ENCODE results near the gene E2F8. TPM values are rescaled to one million over a fixed set of nuclear protein-coding genes. Genes with fewer than 3 reads are reported as not detected.

E2F8 gene
- total RNA-seq, 2 donors from 2014 or later, result 10.5 to 12.2 TPM

- no peaks in the 10 kb centered on the region for H3K36me3 ChIP-seq (ENCODE audit: control insufficient read depth, insufficient read depth, low read length)
- H3K4me3 ChIP-seq (ENCODE audit: low read length), result no peak overlapping the region
- no peak overlapping the region for H3K27ac ChIP-seq (ENCODE audit: low read depth, low read length)
- peaks cover 50% of the 10 kb centered on the region for H3K27me3 Mint-ChIP-seq (ENCODE audit: insufficient read depth)
- no peaks in the 10 kb centered on the region for H3K4me1 Mint-ChIP-seq
- H3K4me1 ChIP-seq (ENCODE audit: control insufficient read depth, insufficient read depth, low read length), result no peaks in the 10 kb centered on the region
- TF ChIP-seq, protein P1, sequence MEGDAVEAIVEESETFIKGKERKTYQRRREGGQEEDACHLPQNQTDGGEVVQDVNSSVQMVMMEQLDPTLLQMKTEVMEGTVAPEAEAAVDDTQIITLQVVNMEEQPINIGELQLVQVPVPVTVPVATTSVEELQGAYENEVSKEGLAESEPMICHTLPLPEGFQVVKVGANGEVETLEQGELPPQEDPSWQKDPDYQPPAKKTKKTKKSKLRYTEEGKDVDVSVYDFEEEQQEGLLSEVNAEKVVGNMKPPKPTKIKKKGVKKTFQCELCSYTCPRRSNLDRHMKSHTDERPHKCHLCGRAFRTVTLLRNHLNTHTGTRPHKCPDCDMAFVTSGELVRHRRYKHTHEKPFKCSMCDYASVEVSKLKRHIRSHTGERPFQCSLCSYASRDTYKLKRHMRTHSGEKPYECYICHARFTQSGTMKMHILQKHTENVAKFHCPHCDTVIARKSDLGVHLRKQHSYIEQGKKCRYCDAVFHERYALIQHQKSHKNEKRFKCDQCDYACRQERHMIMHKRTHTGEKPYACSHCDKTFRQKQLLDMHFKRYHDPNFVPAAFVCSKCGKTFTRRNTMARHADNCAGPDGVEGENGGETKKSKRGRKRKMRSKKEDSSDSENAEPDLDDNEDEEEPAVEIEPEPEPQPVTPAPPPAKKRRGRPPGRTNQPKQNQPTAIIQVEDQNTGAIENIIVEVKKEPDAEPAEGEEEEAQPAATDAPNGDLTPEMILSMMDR (conservative IDR thresholded peaks at IDR 0.05), result no peak
- H3K4me3 Mint-ChIP-seq, result no peak overlapping the region
- no peaks in the 10 kb centered on the region for H3K9me3 ChIP-seq (ENCODE audit: control insufficient read depth, low read length)
- 93% methylated on average over 3 of the region's 3 CpGs; no CpG with 5 or more reads in 1 of the 2 experiments for WGBS, 2 experiments (ENCODE audit: insufficient coverage in 1 of 2, insufficient read length in 1 of 2)
- no peaks in the 10 kb centered on the region for H3K36me3 Mint-ChIP-seq (ENCODE audit: low read depth)
- peaks cover 46% of the 10 kb centered on the region for H3K27me3 ChIP-seq (ENCODE audit: control insufficient read depth, insufficient read depth, low read length, poor library complexity, severe bottlenecking)
- no peak for DNase-seq
- no peak overlapping the region for H3K9ac ChIP-seq (ENCODE audit: extremely low read depth, low read length, poor library complexity, severe bottlenecking)
- H3K27ac Mint-ChIP-seq, result no peak overlapping the region
- H3K9me3 Mint-ChIP-seq, result no peaks in the 10 kb centered on the region
Observed at GRCh38 chr11:19199771-19200170, 41.0 kb downstream of the E2F8 start.

- Histone ChIP-seq H3K9me3 (ENCODE audit: control insufficient read depth, low read length) (no peaks in the 10 kb centered on the region), H3K27ac (ENCODE audit: low read depth, low read length) (no peak overlapping the region), H3K27me3 (ENCODE audit: control insufficient read depth, insufficient read depth, low read length, poor library complexity, severe bottlenecking) (peaks cover 46% of the 10 kb centered on the region), H3K36me3 (ENCODE audit: control insufficient read depth, insufficient read depth, low read length) (no peaks in the 10 kb centered on the region), H3K4me3 (ENCODE audit: low read length) (no peak overlapping the region), H3K4me1 (ENCODE audit: control insufficient read depth, insufficient read depth, low read length) (no peaks in the 10 kb centered on the region), H3K9ac (ENCODE audit: extremely low read depth, low read length, poor library complexity, severe bottlenecking) (no peak overlapping the region)
- H3K4me3 Mint-ChIP-seq, result no peak overlapping the region
- 91 to 98% methylated on average over 5 to 7 of the region's 7 CpGs for WGBS, 2 experiments (ENCODE audit: insufficient coverage in 1 of 2, insufficient read length in 1 of 2)
- no peaks in the 10 kb centered on the region for H3K9me3 Mint-ChIP-seq
- H3K36me3 Mint-ChIP-seq (ENCODE audit: low read depth), result no peaks in the 10 kb centered on the region
- H3K27ac Mint-ChIP-seq, result no peak overlapping the region
- H3K4me1 Mint-ChIP-seq, result no peaks in the 10 kb centered on the region
- H3K27me3 Mint-ChIP-seq (ENCODE audit: insufficient read depth), result peaks cover 50% of the 10 kb centered on the region
- DNase-seq, result no peak
- TF ChIP-seq, protein P1 (conservative IDR thresholded peaks at IDR 0.05), result no peak
Observed at GRCh38 chr11:19199048-19199447, 41.7 kb downstream of the E2F8 start.

- Mint-ChIP-seq H3K27me3 (ENCODE audit: insufficient read depth) (peaks cover 35% of the 10 kb centered on the region), H3K27ac (no peak overlapping the region), H3K4me3 (no peak overlapping the region), H3K36me3 (ENCODE audit: low read depth) (no peaks in the 10 kb centered on the region), H3K4me1 (no peaks in the 10 kb centered on the region), H3K9me3 (no peaks in the 10 kb centered on the region)
- peaks cover 50% of the 10 kb centered on the region for H3K27me3 ChIP-seq (ENCODE audit: control insufficient read depth, insufficient read depth, low read length, poor library complexity, severe bottlenecking)
- no peak overlapping the region for H3K9ac ChIP-seq (ENCODE audit: extremely low read depth, low read length, poor library complexity, severe bottlenecking)
- H3K36me3 ChIP-seq (ENCODE audit: control insufficient read depth, insufficient read depth, low read length), result no peaks in the 10 kb centered on the region
- no peaks in the 10 kb centered on the region for H3K9me3 ChIP-seq (ENCODE audit: control insufficient read depth, low read length)
- TF ChIP-seq, protein P1 (conservative IDR thresholded peaks at IDR 0.05), result no peak
- 89 to 100% methylated on average over 3 to 6 of the region's 6 CpGs for WGBS, 2 experiments (ENCODE audit: insufficient coverage in 1 of 2, insufficient read length in 1 of 2)
- no peak for DNase-seq
- H3K4me3 ChIP-seq (ENCODE audit: low read length), result no peak overlapping the region
- H3K27ac ChIP-seq (ENCODE audit: low read depth, low read length), result no peak overlapping the region
- no peaks in the 10 kb centered on the region for H3K4me1 ChIP-seq (ENCODE audit: control insufficient read depth, insufficient read depth, low read length)
Observed at GRCh38 chr11:19196432-19196831, 44.3 kb downstream of the E2F8 start.

Measured in endodermal cell (in vitro differentiated cells).